GM12878 (cell line): Measurements from ENCODE around the gene CDC34. TPM values are rescaled to one million over a fixed set of nuclear protein-coding genes. Genes with fewer than 3 reads are reported as not detected.

Source experiments
- ATAC-seq: fragments of 200-7000 bp; cut with Tn5 transposase; 3 replicates; pipeline ENCODE4 v1.9.1; 2020; ENCODE audit warnings: mild to moderate bottlenecking, moderate library complexity
- BruUV-seq: library from RNA; stranded (reverse); fragments of 400-500 nt; replicated peaks from 2 replicates; lab custom pipeline; 2021; lab: Mats Ljungman, UMichigan
- CTCF ChIA-PET: fragments of 300-600 bp; sonication (Branson Sonifier 250); formaldehyde crosslinking; extraction: SDS; loops from one replicate; lab custom pipeline; 2021; ENCODE audit warnings: inconsistent platforms; lab: Yijun Ruan, JAX
- POLR2A ChIA-PET: fragments of 350-600 bp; formaldehyde crosslinking; extraction: SDS; loops from one replicate; lab custom pipeline; 2021; ENCODE audit warnings: inconsistent platforms; lab: Charles Lee
- RAD21 ChIA-PET: fragments of 300-600 bp; sonication (Branson Sonifier 250); formaldehyde crosslinking; loops from one replicate; lab custom pipeline; 2023; ENCODE audit warnings: antibody characterized with exemption; ENCODE audit not compliant: unreplicated experiment; lab: Charles Lee
- SMC1A ChIA-PET: fragments of 300-600 bp; sonication (Branson Sonifier 250); formaldehyde crosslinking; loops from one replicate; lab custom pipeline; 2023; ENCODE audit not compliant: unreplicated experiment, uncharacterized antibody; lab: Charles Lee
- DNase-seq: peaks from one replicate; pipeline ENCODE4 v3.0.0-alpha.2; 2011; ENCODE audit warnings: low read depth, low spot score
- FAIRE-seq: peaks from 3 replicates; lab custom pipeline; 2011; peaks lifted over from hg19 to GRCh38; lab: Jason Lieb, UNC
- H2AFZ ChIP-seq: 2 replicates; pipeline ENCODE4 v1.6.0; 2011; ENCODE audit warnings: low read depth, low read length, control low read depth; ENCODE audit not compliant: control insufficient read depth
- H3K27ac ChIP-seq: 2 replicates; pipeline ENCODE4 v1.5.1; 2011; ENCODE audit warnings: control low read depth; ENCODE audit not compliant: control insufficient read depth, insufficient read depth
- H3K27me3 ChIP-seq, 2 experiments: replicated peaks in 1 of 2; 2 replicates each; pipeline versions ENCODE4 v1.6.0 to v1.6.1; 2011; ENCODE audit warnings: low read length in 1 of 2; ENCODE audit not compliant: control insufficient read depth in 2 of 2, insufficient read depth in 2 of 2
- H3K36me3 ChIP-seq, 2 experiments: 2 replicates each; pipeline ENCODE4 v1.5.1; 2011; ENCODE audit warnings: low read length in 1 of 2; ENCODE audit not compliant: control insufficient read depth in 2 of 2, insufficient read depth in 2 of 2
- H3K4me1 ChIP-seq: 2 replicates; pipeline ENCODE4 v1.6.1; 2011; ENCODE audit warnings: mild to moderate bottlenecking, low read length, moderate library complexity, mixed read lengths; ENCODE audit not compliant: control insufficient read depth, insufficient read depth
- H3K4me2 ChIP-seq: 2 replicates; pipeline ENCODE4 v1.6.0; 2011; ENCODE audit warnings: control low read depth; ENCODE audit not compliant: control insufficient read depth, insufficient read depth
- H3K4me3 ChIP-seq: fragments of 200-600 bp; sonication (generic); 2 replicates; pipeline ENCODE4 v1.5.1; 2016
- H3K79me2 ChIP-seq: 2 replicates; pipeline ENCODE4 v1.6.0; 2011; ENCODE audit warnings: low read length; ENCODE audit not compliant: control insufficient read depth, insufficient read depth
- H3K9ac ChIP-seq: 2 replicates; pipeline ENCODE4 v1.8.0; 2011; ENCODE audit warnings: low read length, control low read depth, mixed read lengths; ENCODE audit not compliant: control insufficient read depth, insufficient read depth
- H3K9me3 ChIP-seq: replicated peaks from 3 replicates; pipeline ENCODE4 v1.5.1; 2011; ENCODE audit warnings: mild to moderate bottlenecking, low read length; ENCODE audit not compliant: control insufficient read depth, insufficient read depth
- H4K20me1 ChIP-seq: 2 replicates; pipeline ENCODE4 v1.6.0; 2011; ENCODE audit not compliant: control insufficient read depth, insufficient read depth
- DPF2 ChIP-seq: fragments of 450-650 bp; IDR thresholded peaks from 2 replicates; pipeline ENCODE4 v1.6.1; 2017; ENCODE audit warnings: mild to moderate bottlenecking
- ETV6 ChIP-seq, 2 experiments: fragments of 450-650 bp in 1 of 2; IDR thresholded peaks in 1 of 2; conservative IDR thresholded peaks in 1 of 2; 2 replicates each; pipeline ENCODE4 v1.6.1; 2014; ENCODE audit warnings: antibody characterized with exemption in 1 of 2, borderline replicate concordance in 1 of 2, low read depth in 1 of 2, mild to moderate bottlenecking in 1 of 2, moderate library complexity in 1 of 2
- GATAD2B ChIP-seq: fragments of 450-650 bp; conservative IDR thresholded peaks from 2 replicates; pipeline ENCODE4 v1.6.1; 2017; ENCODE audit warnings: low read depth, mild to moderate bottlenecking, moderate library complexity
- MAX ChIP-seq: IDR thresholded peaks from 2 replicates; pipeline ENCODE4 v1.6.1; 2012; ENCODE audit warnings: low read depth, low read length, improper control_type of control experiment
- NFYB ChIP-seq: IDR thresholded peaks from 2 replicates; pipeline ENCODE4 v1.6.1; 2011; ENCODE audit warnings: low read depth, mild to moderate bottlenecking, low read length, improper control_type of control experiment, moderate library complexity; ENCODE audit not compliant: insufficient read depth
- NR2F1 ChIP-seq: fragments of 450-650 bp; conservative IDR thresholded peaks from 2 replicates; pipeline ENCODE4 v1.6.1; 2017; ENCODE audit warnings: mild to moderate bottlenecking
- POLR2AphosphoS2 ChIP-seq: IDR thresholded peaks from 2 replicates; pipeline ENCODE4 v1.6.1; 2011; ENCODE audit warnings: low read depth, mild to moderate bottlenecking, low read length, improper control_type of control experiment, moderate library complexity
- POU2F2 ChIP-seq: IDR thresholded peaks from 3 replicates; pipeline ENCODE4 v1.6.1; 2011; ENCODE audit warnings: low read depth, mild to moderate bottlenecking, low read length, borderline replicate concordance
- RCOR1 ChIP-seq: conservative IDR thresholded peaks from 2 replicates; pipeline ENCODE4 v1.6.1; 2012; ENCODE audit warnings: low read depth, low read length, improper control_type of control experiment
- SIN3A ChIP-seq: IDR thresholded peaks from 2 replicates; pipeline ENCODE4 v1.6.1; 2012; ENCODE audit warnings: low read depth, low read length, improper control_type of control experiment
- SUPT20H ChIP-seq: IDR thresholded peaks from 2 replicates; pipeline ENCODE4 v1.6.1; 2011; ENCODE audit warnings: low read depth, mild to moderate bottlenecking, low read length, moderate library complexity, borderline replicate concordance; ENCODE audit not compliant: control insufficient read depth
- USF1 ChIP-seq: IDR thresholded peaks from 2 replicates; pipeline ENCODE4 v1.6.1; 2011; ENCODE audit warnings: borderline replicate concordance, low read depth, mild to moderate bottlenecking, moderate library complexity, mixed read lengths, low read length; ENCODE audit not compliant: insufficient read depth; ENCODE audit errors: extremely low read length
- WGBS: methylation state at CpG from one replicate; pipeline ENCODE4 v1.1.6; 2016; ENCODE audit warnings: low lambda C conversion rate; ENCODE audit not compliant: insufficient replicate concordance, insufficient coverage; ENCODE audit errors: missing lambda C conversion rate; 5-methylcytosine and 5-hydroxymethylcytosine counted together
- in situ Hi-C: fragments of 300-500 bp; cut with MboI; formaldehyde crosslinking; loops from 9 replicates; pipeline ENCODE4 v1.14.3; 2018; ENCODE audit warnings: mixed read lengths
- intact Hi-C: fragments of 100-400 bp; cut with micrococcal nuclease; formaldehyde crosslinking; loops from one replicate; pipeline ENCODE4 v1.14.2; 2022; ENCODE audit not compliant: unreplicated experiment
- polyA plus RNA-seq, 11 experiments: library from polyadenylated mRNA; depleted of rRNA in 4 of 11; unstranded in 6 of 11; stranded (reverse) in 5 of 11; fragments of >200 nt; fragmentation: Nextera tagmentation in 4 of 11; fragmentation: Illumina TruSeq in 1 of 11; extraction: Ambion mirVana in 4 of 11; extraction: Trizol in 1 of 11; gene quantifications; 1 replicate in 1 of 11; 2 replicates in 10 of 11; pipeline versions ENCODE4 v1.2.1 to v1.2.3, GENCODE V29; 2011 to 2016; ENCODE audit warnings: inconsistent platforms in 2 of 11, missing spikeins in 2 of 11, low read depth in 1 of 11
- total RNA-seq, 4 experiments: library from RNA; depleted of rRNA in 3 of 4; stranded (reverse); fragments of >200 nt in 3 of 4; fragmentation: Illumina TruSeq in 1 of 4; extraction: Trizol in 1 of 4; gene quantifications; 2 replicates each; pipeline versions ENCODE4 v1.2.1 to v1.2.3, GENCODE V29; 2013 to 2021

Gene CDC34
- total and polyA plus RNA-seq, 10 of the 15 experiments (the other 5 are each of a cell fraction or from before 2014, with no cell fraction given) = 0.31 to 48.9 (median 28.5) TPM

- POLR2A ChIA-PET = no interaction called here
- H3K36me3 ChIP-seq = peaks cover 0 to 44% of the 10 kb centered on the region in 2 experiments; a peak in 3 of 4 replicates
- H3K4me2 ChIP-seq = no peak overlapping the region
- H3K27ac ChIP-seq = no peak overlapping the region
- no peak overlapping the region for H3K4me3 ChIP-seq
- ATAC-seq (no peak), FAIRE-seq (no peak), DNase-seq (no peak)
- no peak overlapping the region for H3K9ac ChIP-seq
- TF ChIP-seq SUPT20H (no peak), POLR2AphosphoS2 (0 out of 2 replicates have a peak, but pooled peaks have one; percentile 26)
- no peak overlapping the region for H2AFZ ChIP-seq
- in situ Hi-C loops (no loop called here), intact Hi-C loops (no loop called here)
- RAD21 ChIA-PET = no interaction called here
- CTCF ChIA-PET = no interaction called here
- H3K27me3 ChIP-seq = no peaks in the 10 kb centered on the region
- no peaks in the 10 kb centered on the region for H3K4me1 ChIP-seq
- 0 out of 2 replicates have a peak, but pooled peaks cover 5% of the 10 kb centered on the region for H4K20me1 ChIP-seq
- no peaks in the 10 kb centered on the region for H3K9me3 ChIP-seq
- WGBS = 94% methylated on average over 38 of the region's 40 CpGs
- SMC1A ChIA-PET = no interaction called here
- H3K79me2 ChIP-seq = peaks cover 26% of the 10 kb centered on the region
- BruUV-seq = no TSS peak
Measured at GRCh38 chr19:581399-582111, 50.0 kb downstream of the CDC34 start.

GRCh38 chr19:582497-583197 lies 51.1 kb downstream of the CDC34 start:
- intact Hi-C loops = no loop called here
- CTCF ChIA-PET = no interaction called here
- TF ChIP-seq SIN3A = no peak
- no peak for TF ChIP-seq ETV6 (conservative IDR thresholded peaks at IDR 0.05 in 1 of 2, IDR thresholded peaks at IDR 0.05 in 1 of 2; ENCODE audit: borderline replicate concordance in 1 of 2, low read depth in 1 of 2)
- no peak for TF ChIP-seq POU2F2
- TF ChIP-seq NFYB = no peak
- TF ChIP-seq DPF2 = no peak
- no peak for TF ChIP-seq GATAD2B
- TF ChIP-seq USF1 = no peak
- TF ChIP-seq MAX = no peak
- no peak for TF ChIP-seq NR2F1
- TF ChIP-seq RCOR1 = no peak

More at GRCh38 chr19:582497-583197, 51.1 kb downstream of the CDC34 start:
- ChIA-PET POLR2A (no interaction called here), SMC1A (no interaction called here), RAD21 (no interaction called here)
- ATAC-seq (no peak), FAIRE-seq (no peak), DNase-seq (no peak)
- Histone ChIP-seq H3K4me3 (no peak overlapping the region), H3K79me2 (peaks cover 15% of the 10 kb centered on the region), H3K4me1 (no peaks in the 10 kb centered on the region), H2AFZ (no peak overlapping the region), H3K27ac (no peak overlapping the region), H3K9ac (no peak overlapping the region), H4K20me1 (no peaks in the 10 kb centered on the region), H3K9me3 (no peaks in the 10 kb centered on the region), H3K4me2 (no peak overlapping the region), H3K27me3 (no peaks in the 10 kb centered on the region), H3K36me3 (peaks cover 0 to 41% of the 10 kb centered on the region in 2 experiments; a peak in 3 of 4 replicates)
- in situ Hi-C loops = no loop called here
- BruUV-seq = TSS peak; percentile 94
- 76% methylated on average over 31 of the region's 31 CpGs for WGBS
